Measurements from ENCODE around the gene ALPG.
"Not testable (repeated sequence)": the region's sequence is repeated elsewhere in the genome, so short reads cannot be mapped to it uniquely, and the experiment has no call there.

Gene ALPG

DNA sequence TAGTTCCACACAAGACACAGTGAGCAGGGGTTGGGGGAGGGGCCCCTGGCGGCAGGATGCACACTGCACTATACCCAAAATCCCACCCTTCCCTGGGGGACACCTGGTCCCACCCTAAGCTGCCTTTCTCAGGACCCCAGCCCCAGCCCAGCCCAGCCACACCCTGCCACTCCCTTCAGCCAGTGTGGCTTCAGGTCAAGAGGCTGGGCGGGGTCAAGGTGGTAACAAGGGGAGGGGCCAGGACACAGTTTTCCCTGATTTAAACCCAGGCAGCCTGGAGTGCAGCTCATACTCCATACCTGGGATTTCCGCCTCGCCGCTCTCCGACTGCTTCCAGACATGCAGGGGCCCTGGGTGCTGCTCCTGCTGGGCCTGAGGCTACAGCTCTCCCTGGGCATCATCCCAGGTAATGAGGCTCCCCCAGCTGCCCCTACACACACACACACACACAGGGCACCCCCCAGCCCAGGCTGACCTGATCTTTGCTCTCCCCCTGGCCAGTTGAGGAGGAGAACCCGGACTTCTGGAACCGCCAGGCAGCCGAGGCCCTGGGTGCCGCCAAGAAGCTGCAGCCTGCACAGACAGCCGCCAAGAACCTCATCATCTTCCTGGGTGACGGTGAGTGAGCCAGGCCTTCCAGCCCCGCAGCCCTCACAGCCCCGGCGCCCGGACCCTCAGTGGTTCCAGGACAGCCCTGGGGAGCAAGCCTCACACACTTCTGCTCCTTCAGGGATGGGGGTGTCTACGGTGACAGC, at the start of gene ALPG:
ALPG (plus strand) TSS at position 289 of the 755 bp plus-strand sequence; CDS start at position 340, 51 bp downstream.
- DNase-seq (ENCODE audit: low read depth): no peak

DNA sequence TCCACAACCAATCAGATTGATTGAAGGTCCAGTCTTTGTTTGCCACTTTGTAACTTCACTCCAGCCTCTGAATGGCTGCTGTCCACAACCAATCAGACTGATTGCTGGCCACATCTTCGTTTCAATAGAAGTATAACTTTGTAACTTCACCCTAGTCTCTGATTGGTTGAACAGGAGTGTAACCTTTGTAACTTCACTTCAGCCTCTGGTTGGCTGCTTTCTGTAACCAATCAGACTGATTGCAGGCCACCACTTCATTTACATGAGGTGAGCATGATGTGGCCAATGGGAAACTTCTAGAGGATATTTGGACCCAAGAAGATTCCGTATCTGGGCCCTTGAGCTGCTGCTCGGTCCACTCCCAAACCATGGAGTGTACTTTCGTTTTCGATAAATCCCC, 45.0 kb upstream of the ALPG start:
- no peak for DNase-seq (ENCODE audit: low read depth)

DNA sequence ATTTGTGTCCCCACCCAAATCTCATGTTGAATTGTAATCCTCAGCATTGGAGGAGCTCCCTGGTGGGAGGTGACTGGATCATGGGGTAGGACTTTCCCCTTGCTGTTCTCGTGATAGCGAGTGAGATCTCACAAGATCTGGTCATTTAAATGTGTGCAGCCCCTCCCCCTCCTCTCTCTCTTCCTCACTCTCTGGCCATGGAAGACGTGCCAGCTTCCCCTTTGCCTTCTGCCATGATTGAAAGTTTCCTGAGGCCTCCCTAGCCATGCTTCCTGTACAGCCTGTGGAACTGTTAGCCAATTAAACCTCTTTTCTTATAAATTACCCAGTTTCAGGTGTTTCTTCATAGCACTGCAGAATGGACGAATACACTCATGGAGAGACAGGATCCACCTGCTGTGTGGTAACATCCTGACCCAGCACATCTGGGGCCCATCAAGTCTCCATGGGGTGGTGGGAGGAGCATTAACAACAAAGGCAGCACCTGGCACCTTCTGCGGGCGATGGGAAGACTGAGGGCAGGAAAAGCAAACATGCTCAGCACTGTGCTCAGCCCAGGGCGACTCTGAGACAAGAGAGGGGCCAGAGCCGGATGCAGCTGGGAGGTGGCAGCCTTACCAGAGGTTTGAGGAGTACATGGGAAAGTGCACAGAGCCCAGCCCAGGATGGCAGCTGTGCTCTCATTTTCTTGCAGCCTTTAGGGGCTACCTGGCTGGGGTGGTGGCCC, 44.3 kb upstream of the ALPG start:
- DNase-seq (ENCODE audit: low read depth): no peak

DNA sequence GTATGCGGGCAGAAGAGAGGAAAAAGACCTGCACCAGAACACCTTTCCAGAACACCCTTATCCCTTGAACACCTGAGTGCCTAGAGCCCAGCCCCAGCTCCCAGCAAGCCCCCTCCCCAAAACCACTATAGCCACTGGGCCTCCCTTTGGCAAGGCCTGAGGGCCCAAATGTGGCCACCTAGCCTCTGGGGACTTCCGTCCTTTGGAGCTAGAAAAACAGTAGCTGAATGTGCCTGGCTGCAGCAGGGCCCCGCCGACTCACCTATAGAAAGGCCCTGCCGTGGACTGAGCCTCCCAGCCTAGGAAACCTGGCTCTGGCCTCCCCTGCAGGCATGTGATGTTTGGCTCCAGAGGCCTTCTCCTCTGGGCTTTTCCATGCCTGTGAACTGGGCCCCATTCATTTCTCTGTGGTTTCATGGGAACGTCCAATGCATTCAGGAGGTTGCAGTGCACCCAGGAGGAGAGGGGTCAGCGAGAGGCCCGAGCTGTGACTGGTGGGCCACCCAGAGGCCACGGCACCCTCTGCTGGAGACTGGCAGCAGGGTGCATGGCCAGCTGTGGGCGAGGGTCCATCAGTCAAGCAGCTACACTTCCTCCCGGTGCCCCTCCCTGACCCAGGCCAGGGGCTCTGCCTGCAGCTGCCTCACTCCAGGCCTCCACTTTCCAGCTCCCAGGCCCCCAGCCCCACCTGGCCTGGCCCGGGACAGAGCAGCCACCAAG, 43.4 kb upstream of the ALPG start:
- DNase-seq (ENCODE audit: low read depth): not testable (repeated sequence)

DNA sequence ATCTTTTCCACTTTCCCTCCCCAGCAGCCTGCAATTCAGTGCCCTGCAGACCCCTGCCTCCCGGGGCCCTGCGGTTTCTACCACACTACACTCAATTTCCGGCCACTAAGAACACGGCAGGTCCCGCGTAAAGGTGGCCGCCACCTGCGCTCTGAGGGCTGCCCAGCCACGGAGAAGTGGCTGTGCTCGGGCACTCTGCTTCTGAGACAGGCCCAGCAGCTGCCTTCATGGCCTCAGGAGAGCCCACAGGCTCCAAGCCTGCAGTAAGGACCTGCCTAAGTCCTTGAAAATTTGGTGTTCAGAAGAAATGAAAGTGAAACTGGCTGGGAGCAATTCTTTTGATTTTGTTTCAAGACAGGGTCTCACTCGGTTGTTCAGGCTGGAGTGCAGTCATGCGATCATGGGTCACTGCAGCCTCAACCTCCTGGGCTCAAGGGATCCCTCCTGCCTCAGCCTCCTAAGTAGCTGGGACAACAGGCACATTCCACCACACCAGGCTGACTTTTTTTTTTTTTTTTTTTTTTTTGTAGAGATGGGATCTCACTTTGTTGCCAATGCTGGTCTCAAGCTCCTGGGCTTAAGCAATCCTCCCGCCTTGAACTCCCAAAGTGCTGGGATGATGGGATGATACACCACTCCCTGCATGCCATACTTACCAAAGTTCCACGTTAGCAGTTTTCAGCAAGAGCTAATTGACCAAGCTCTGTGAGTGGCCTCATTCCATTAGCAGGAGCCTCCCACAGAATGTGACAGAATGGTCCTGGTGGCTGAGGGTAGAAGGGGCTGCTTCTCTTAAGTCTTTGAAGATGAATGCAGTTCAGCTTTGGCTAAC, 42.6 kb upstream of the ALPG start:
- no peak for DNase-seq (ENCODE audit: low read depth)

DNA sequence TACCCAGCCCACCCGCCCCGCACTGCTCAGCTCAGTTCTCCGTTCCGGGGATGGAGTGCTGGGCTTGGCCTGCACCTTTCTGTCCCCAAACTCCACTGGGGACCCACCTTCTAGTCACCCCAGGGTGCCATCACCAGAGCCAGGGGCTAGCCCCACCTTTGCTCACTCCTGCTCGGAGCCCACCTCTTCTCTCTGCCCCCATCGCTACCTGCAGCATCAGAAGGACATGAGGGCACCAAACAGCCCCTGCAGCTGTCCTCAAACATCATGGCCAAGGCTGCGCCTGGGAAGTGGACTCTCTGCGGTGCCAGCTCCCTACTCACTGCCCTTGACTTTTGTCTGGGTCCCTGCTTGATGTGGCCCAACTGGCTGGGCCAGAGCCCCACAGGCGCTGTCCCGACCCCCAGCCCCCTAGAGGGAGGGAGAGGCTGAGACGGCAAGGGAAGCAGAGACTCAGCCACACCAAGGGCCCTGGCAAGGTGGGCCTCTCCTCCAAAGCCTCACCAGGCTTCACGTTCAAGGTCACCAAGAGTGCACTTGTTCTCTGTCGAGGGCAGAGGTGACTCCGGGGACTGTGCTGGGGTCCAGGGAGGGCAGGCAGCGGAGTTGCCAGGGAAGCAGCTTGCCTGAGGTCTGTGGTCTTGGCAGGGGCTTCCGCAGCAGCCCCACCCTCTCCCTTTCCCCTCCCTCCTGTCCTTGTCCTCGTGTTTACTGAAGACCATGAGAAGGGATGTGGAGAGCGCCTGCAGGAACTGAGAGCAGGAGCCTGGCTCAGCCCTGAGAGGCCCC, 41.6 kb upstream of the ALPG start:
- not testable (repeated sequence) for DNase-seq (ENCODE audit: low read depth)

DNA sequence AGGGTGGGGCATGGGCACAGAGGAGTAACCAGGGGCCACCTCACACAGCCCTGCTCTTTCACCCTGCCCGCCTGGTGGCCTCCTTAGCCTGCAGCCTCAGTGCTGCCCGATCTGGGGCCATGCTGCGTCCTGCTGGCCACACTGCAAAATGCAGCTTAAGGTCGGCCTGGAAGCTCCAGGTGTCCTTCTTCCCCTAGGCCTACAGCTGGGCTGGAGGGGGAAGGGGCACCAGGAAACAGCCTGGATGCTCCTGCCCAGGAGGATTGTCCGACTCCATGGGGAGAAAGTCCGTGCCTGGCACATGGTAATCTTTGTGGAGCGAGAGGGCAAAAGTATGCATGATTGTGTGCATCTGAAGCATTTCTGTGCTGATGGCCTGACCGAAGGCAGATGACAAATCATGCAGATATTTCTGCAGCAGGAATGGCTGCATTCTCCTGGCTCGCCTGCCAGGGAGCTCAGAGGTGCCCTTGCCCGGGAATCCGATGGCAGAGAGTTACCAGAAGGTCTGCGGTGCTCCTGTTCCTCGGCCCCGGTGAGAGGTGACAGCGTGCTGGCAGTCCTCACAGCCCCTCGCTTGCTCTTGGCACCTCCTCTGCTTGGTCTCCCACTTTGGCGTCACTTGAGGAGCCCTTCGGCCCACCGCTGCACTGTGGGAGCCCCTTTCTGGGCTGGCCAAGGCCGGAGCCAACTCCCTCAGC, 40.9 kb upstream of the ALPG start:
- DNase-seq (ENCODE audit: low read depth): no peak

DNA sequence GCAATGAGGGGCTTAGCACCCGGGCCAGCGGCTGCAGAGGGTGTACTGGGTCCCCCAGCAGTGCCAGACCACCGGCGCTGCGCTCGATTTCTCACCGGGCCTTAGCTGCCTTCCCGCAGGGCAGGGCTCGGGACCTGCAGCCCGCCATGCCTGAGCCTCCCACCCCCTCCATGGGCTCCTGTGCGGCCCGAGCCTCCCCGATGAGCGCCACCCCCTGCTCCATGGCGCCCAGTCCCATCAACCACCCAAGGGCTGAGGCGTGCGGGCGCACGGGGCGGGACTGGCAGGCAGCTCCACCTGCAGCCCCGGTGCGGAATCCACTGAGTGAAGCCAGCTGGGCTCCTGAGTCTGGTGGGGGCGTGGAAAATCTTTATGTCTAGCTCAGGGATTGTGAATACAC, 40.2 kb upstream of the ALPG start:
- not testable (repeated sequence) for DNase-seq (ENCODE audit: low read depth)

DNA sequence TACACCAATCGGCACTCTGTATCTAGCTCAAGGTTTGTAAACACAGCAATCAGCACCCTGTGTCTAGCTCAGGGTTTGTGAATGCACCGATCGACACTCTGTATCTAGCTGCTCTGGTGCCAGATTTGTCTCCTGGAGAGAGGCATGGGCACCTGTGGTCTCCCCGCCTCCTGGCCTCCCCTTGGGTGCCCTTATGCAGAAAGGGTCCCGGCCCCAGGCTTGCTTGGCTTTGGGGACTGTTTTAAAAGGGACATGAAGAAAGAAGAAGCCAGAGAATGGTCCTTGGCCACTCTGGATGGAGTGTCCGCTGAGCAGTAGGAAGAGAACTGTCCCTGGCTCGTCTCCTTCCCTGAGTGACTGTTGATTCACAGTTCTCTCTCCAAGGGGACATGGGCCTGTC, 39.6 kb upstream of the ALPG start:
- no peak for DNase-seq (ENCODE audit: low read depth)

DNA sequence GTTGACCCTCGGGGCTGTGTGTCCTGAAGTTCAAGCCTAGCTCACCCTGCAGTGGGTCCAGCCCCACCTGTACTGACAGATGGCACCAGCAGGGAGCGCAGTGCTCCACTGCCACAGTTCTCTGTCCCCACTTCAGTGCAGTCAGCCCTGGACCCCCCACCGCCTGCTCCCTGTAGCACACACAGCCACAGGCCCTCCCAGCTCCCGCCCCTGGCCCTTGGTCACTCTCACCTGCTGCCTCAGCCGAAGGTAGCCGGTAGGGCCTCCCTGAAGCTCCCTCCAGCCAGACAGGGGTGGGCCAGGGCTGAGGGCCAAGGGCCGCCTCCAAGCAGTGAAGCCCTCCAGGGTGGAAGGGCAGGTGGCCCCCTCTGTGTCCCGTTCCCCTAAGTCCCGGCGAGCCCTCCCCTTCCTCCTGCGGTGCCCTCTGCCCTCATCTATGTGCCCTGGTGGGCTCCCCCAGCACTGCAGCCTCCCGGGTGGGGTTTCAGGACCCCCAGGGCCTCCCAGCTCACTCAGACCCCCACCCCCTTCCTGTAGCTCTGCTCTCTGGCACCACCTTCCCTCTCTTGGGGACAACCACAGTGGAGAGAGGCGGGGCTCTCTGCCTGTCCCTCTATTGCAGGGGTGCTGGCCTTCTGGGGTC, 38.9 kb upstream of the ALPG start:
- no peak for DNase-seq (ENCODE audit: low read depth)

DNA sequence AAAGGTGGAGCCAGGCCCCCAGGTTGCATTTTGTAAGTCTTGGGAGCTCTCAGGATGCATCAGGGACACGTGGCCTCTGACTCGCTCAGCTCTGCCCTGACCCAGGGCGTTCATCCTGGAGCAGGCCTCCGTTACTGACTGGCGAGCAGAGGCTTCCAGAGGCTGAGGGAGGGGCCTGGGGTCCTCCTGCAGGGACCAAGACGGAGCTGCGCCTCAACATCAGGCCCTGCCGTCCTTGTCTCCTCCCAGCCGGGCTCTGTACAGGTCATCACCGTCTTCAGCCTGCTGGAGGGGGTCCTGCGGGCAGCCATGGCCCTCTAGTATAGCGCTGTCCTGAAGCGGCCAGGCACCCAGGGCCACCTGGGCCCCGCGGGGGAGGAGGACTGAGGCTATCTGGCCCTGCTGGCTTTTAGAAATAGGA, 38.3 kb upstream of the ALPG start:
- no peak for DNase-seq (ENCODE audit: low read depth)

DNA sequence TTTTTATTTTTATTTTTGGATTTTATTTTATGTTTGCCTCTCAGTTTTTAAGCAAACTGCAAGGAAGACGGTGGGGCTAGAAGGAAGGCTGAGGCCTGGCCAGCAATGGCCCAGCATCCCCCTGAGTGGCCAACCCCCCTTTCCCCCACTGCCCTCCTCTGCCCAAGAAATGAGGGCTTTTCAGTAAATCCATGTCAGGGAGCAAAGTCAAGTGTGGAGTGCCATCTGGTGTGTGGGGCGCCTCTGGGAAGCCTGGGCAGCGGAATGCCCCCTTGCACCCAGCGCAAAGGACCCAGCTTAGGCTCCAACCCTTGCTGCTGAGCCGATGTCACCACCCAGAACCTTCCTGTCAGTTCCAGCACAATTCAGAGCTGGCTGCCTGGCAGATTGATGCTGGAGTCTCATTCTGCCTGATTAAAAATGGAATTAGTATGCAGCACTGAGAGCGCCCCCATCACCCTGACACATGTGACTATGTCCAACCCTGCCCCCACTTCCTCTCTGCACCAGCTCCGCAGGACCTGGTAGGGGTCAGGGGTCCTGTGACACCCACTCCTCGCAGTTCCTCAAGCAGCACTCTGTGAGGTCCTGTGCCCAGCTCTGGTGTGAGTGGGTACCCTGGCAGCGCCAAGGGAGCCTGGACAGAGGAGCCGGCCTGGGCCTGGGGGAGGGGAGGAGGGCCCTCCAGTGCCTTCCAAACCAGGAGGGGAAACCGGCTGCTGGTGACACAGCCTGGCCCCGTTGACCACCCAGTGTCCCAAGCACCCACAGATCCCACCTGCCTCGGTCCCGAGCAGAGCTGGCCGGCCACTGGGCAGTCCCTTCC, 37.3 kb upstream of the ALPG start:
- no peak for DNase-seq (ENCODE audit: low read depth)

DNA sequence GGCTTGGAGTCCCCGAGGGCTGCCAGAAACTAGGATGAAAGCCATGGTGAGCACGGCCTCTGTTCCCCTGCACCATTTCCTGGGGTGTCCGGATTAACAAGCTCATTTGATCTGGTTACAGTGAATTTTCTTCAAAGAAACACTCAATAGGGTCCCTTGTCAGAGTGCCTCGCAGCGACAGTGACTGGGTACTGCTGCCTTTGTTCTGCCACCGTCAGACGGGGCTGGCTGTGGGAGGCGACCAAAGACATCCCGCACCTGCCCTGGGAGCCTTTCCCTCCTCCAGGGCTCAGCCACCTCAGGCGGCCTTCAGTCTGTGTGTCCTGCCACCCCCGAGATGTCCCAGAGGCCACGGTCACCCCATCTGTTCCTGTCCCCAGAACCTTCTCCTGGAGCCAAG, 36.6 kb upstream of the ALPG start:
- DNase-seq (ENCODE audit: low read depth): not testable (repeated sequence)

DNA sequence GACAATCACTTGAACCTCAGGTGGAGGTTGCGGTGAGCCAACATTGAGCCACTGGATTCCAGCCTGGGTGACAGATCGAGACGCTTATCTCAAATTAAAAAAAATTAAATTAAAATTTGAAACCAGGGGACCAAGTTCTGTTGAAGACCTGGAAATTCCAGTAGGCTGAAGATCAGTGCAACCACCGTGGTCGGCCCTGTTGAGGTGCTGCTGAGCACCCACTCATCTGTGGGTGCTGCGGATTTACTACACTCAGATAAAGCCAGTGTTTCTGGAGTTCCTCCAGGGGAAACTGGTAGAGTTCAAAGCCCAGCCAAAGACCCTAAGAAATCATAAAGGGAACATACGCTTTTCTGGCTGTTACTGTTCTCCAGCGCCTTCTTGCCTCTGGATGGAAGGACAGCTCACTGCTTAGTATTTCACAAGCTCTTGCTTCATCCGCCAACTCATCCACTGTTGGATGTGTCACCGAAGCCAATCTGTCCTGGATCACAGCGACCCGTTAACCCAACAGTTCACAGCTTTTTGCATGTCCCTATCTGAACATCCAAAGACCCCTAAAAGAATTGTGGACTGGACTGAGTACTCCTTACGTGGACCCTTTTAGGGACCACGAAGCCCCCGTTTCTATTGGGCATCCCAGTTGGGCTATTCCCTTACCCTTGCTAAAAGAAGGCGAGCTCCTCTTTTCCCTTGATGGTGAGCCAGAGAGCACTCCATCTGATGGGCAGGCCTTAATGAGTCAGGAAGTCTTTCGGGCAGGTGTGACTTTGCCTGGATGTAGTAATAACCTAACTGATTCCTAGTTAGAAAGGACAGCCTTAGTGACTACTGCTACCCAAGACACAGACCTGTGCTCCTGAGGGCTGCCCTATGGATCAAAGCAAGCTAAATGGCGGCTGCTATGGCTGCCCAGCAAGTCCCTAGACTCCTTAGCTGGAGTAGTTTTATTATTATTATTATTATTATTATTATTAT, 34.1 kb upstream of the ALPG start:
- DNase-seq (ENCODE audit: low read depth): no peak

DNA sequence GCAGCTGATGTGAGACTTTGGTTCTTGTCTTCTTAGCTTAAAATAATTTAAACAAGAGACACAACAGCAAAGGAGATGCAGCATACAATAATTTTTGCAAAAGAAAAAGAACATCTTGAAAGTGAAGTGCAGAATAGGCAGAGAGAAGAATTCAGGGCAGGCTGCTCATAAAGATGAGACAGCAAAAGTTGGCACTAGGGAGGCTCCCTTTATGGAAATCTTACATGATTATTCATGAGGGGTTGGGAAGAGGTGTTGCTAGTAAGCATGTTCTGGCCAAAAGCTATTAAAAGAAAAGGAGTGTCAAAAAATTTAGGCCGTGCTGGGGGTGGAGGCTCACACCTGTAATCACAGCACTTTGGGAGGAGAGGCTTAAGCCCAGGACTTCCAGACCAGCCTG, 32.3 kb upstream of the ALPG start:
- no peak for DNase-seq (ENCODE audit: low read depth)

DNA sequence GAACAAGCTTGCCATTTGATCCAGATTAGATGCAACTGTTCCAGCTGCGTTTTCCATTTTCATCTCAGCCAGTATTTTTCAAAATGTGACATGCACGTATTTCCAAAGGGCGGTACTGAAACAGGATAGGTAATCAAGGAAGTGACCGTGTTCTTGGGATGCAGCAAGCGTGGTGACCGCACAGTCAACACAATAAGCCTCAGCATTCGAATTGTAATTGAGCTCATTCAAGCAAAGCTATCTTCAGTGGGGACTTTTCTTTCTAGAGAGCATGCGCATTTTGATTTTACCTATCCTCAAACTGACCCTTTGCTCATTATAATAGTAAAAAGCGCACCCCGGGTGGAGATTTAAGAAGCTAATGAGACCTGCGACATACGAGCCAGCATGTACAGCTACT, 31.5 kb upstream of the ALPG start:
- DNase-seq (ENCODE audit: low read depth): no peak

DNA sequence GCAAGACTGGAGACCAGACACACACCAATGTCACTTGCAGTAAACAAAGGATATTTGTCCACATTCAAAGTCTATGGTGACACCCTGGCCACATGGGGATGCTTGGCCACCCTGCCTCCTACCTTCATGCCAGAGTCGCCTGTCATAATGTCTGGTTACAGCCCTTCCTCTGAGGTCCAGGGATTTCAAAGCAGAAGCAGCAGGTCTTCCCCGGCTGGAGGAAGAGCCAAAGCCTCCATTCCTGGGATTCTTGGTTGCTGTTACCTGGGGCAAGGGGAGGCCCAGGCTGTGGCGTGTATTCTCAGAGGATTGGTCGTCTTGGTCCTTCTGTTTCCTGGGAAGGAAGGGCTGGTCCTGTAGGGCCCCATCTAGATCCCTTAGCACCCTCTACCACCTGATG, 30.4 kb upstream of the ALPG start:
- no peak for DNase-seq (ENCODE audit: low read depth)

DNA sequence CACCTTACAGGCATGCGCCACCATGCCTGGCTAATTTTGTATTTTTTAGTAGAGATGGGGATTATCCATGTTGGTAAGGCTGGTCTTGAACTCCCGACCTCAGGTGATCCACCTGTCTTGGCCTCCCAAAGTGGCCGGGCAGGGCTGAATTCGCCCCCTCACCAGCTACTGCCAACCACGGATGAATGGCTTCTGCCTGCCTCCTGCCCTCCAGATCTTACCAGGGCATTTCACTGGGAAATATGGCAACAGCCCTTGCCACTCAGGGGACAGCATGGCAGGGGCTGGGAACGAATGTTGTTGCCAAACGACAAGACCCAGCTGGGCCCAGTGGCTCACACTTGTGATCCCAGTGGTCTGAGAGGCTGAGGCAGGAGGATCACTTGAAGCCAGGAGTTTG, 29.9 kb upstream of the ALPG start:
- DNase-seq (ENCODE audit: low read depth): no peak

Measured in stimulated activated CD8-positive, alpha-beta memory T cell treated with anti-CD3 and anti-CD28 coated beads, Interleukin-12 subunit alpha, Interleukin-12 subunit beta, amount 100 ng/mL, for 4 hours (primary cell).